Measurements from ENCODE around the gene CDK19. TPM values are rescaled to one million over a fixed set of nuclear protein-coding genes. Genes with fewer than 3 reads are reported as not detected.
"Not testable (repeated sequence)": the region's sequence is repeated elsewhere in the genome, so short reads cannot be mapped to it uniquely, and the experiment has no call there.

Gene CDK19
- total RNA-seq, 1 donor from 2014 or later, result 62.4 TPM

GRCh38 chr6:110814102-110815014, 911 bp downstream of the CDK19 start:
- no peak for FAIRE-seq
- peak; percentile 57 to 66 for DNase-seq (ENCODE audit: low spot score in 2 of 2)

- no peak for FAIRE-seq
- DNase-seq (ENCODE audit: low spot score in 2 of 2), result peak; percentile 13 to 35
These were observed 1.7 kb downstream of the CDK19 start for GRCh38 chr6:110813338-110814101.

GRCh38 chr6:110812719-110813118, 2.5 kb downstream of the CDK19 start:
- no peak for DNase-seq (ENCODE audit: low spot score in 2 of 2)
- no peak for FAIRE-seq

GRCh38 chr6:110810896-110811586, 4.2 kb downstream of the CDK19 start:
- FAIRE-seq (no peak), DNase-seq (ENCODE audit: low spot score in 2 of 2) (no peak)

GRCh38 chr6:110809792-110810191, 5.5 kb downstream of the CDK19 start:
- DNase-seq (ENCODE audit: low spot score in 2 of 2), result no peak
- FAIRE-seq, result no peak

GRCh38 chr6:110802175-110802574, 13.1 kb downstream of the CDK19 start:
- FAIRE-seq; DNase-seq (ENCODE audit: low spot score in 2 of 2): not testable (repeated sequence)

- DNase-seq (ENCODE audit: low spot score in 2 of 2), result no peak
- FAIRE-seq, result no peak
These were observed 14.5 kb downstream of the CDK19 start for GRCh38 chr6:110800839-110801196.

GRCh38 chr6:110800196-110800838, 15.0 kb downstream of the CDK19 start:
- FAIRE-seq (no peak), DNase-seq (ENCODE audit: low spot score in 2 of 2) (no peak)

- DNase-seq (ENCODE audit: low spot score in 2 of 2), result no peak
- FAIRE-seq, result no peak
These were observed 15.6 kb downstream of the CDK19 start for GRCh38 chr6:110799655-110800054.

- DNase-seq (ENCODE audit: low spot score in 2 of 2), result no peak
- FAIRE-seq, result no peak
These were observed 16.1 kb downstream of the CDK19 start for GRCh38 chr6:110799189-110799588.

- FAIRE-seq (no peak), DNase-seq (ENCODE audit: low spot score in 2 of 2) (no peak)
These were observed 20.0 kb downstream of the CDK19 start for GRCh38 chr6:110795271-110795670.

GRCh38 chr6:110786696-110787095, 28.6 kb downstream of the CDK19 start:
- FAIRE-seq, result no peak

GRCh38 chr6:110786271-110786670, 29.0 kb downstream of the CDK19 start:
- DNase-seq (ENCODE audit: low spot score in 2 of 2) (no peak), FAIRE-seq (no peak)

More at GRCh38 chr6:110786696-110787095, 28.6 kb downstream of the CDK19 start:
- no peak for DNase-seq (ENCODE audit: low spot score in 2 of 2)

- FAIRE-seq, result no peak
- no peak for DNase-seq (ENCODE audit: low spot score in 2 of 2)
These were observed 30.7 kb downstream of the CDK19 start for GRCh38 chr6:110784610-110784979.

GRCh38 chr6:110781522-110782214, 33.6 kb downstream of the CDK19 start:
- DNase-seq (ENCODE audit: low spot score in 2 of 2) (no peak), FAIRE-seq (no peak)

- FAIRE-seq, result no peak
- DNase-seq (ENCODE audit: low spot score in 2 of 2), result no peak
These were observed 36.9 kb downstream of the CDK19 start for GRCh38 chr6:110778333-110778732.

GRCh38 chr6:110777636-110778035, 37.6 kb downstream of the CDK19 start:
- no peak for FAIRE-seq

GRCh38 chr6:110776413-110776812, 38.9 kb downstream of the CDK19 start:
- no peak for FAIRE-seq

More at GRCh38 chr6:110777636-110778035, 37.6 kb downstream of the CDK19 start:
- DNase-seq (ENCODE audit: low spot score in 2 of 2), result no peak

GRCh38 chr6:110769923-110770322, 45.3 kb downstream of the CDK19 start:
- DNase-seq (ENCODE audit: low spot score in 2 of 2), result no peak
- no peak for FAIRE-seq

More at GRCh38 chr6:110776413-110776812, 38.9 kb downstream of the CDK19 start:
- no peak for DNase-seq (ENCODE audit: low spot score in 2 of 2)

- DNase-seq (ENCODE audit: low spot score in 2 of 2) (no peak), FAIRE-seq (no peak)
These were observed 47.2 kb downstream of the CDK19 start for GRCh38 chr6:110768057-110768456.

Data from frontal cortex (tissue), 4 donors.